ENCODE data around the gene PCID2.

The PCID2 gene

DNA sequence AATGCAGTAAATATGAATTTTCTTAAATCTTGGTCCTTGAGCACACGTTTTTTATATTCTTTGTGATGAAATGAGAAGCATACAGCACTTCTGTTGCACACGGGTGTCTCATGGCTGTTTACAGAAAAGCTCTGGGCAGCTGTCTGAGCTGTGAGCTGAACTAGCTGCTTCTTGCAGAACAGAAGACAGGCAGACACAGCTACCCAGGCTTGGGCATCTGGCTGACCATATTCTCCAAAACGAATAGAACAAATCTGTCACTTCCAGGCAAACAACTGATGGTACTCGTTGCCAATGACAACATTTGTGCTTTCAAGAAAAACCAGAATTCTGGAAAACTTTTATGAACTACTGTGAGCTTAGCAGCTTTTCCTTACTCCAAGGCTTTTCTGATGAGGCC is 16.2 kb downstream of the PCID2 start:
- Histone ChIP-seq H3K4me1 (ENCODE audit: control insufficient read depth, low read length) (no peaks in the 10 kb centered on the region), H3F3A (ENCODE audit: control insufficient read depth, insufficient read depth) (no peaks in the 10 kb centered on the region), H3K36me3 (ENCODE audit: control insufficient read depth, low read length) (peaks cover 88% of the 10 kb centered on the region), H3K9me3 (ENCODE audit: control insufficient read depth, insufficient read depth, low read length) (no peaks in the 10 kb centered on the region), H3K79me2 (ENCODE audit: control insufficient read depth, low read length) (no peaks in the 10 kb centered on the region; the same call in 1 of the 2 replicates), H3K27ac (ENCODE audit: low read depth, low read length) (no peak overlapping the region), H3K4me3 (ENCODE audit: low read length) (no peak overlapping the region), H3K27me3 (ENCODE audit: control insufficient read depth, low read length) (no peaks in the 10 kb centered on the region), H3K4me2 (ENCODE audit: low read length) (no peak overlapping the region), H4K20me1 (ENCODE audit: control insufficient read depth, insufficient read depth, low read depth, low read length) (no peaks in the 10 kb centered on the region), H3K9me2 (replicated peaks; ENCODE audit: control insufficient read depth, low read length) (no peaks in the 10 kb centered on the region)
- TF ChIP-seq EZH2phosphoT487 (IDR thresholded peaks at IDR 0.05; ENCODE audit: borderline replicate concordance, low read length) = no peak

DNA sequence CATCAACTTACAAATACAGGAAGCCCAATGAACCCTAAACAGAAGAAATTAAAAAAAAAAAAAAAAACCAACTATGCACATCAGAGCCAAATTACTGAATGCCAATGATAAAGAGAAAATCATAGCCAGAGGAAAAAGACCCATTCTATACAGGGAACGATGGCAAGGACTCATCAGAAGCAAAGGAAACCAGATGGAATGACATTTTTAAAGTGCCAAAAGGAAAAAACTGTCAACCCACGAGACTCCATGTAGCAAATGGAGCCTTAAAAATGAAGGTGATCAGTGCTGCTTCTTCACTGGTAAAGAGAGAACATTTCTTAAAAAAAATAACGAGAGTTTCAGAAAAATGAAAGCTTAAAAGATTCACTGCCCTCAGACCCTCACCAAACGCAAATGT is 18.3 kb downstream of the PCID2 start:
- Histone ChIP-seq H3K36me3 (ENCODE audit: control insufficient read depth, low read length) (peaks cover 88% of the 10 kb centered on the region), H3K27me3 (ENCODE audit: control insufficient read depth, low read length) (no peaks in the 10 kb centered on the region), H3K4me3 (ENCODE audit: low read length) (no peak overlapping the region), H3K9me3 (ENCODE audit: control insufficient read depth, insufficient read depth, low read length) (no peaks in the 10 kb centered on the region), H3K4me2 (ENCODE audit: low read length) (no peak overlapping the region), H4K20me1 (ENCODE audit: control insufficient read depth, insufficient read depth, low read depth, low read length) (no peaks in the 10 kb centered on the region), H3K4me1 (ENCODE audit: control insufficient read depth, low read length) (no peaks in the 10 kb centered on the region), H3K27ac (ENCODE audit: low read depth, low read length) (no peak overlapping the region), H3F3A (ENCODE audit: control insufficient read depth, insufficient read depth) (no peaks in the 10 kb centered on the region), H3K79me2 (ENCODE audit: control insufficient read depth, low read length) (peaks cover 8% of the 10 kb centered on the region), H3K9me2 (replicated peaks; ENCODE audit: control insufficient read depth, low read length) (no peaks in the 10 kb centered on the region)
- TF ChIP-seq, protein P1, sequence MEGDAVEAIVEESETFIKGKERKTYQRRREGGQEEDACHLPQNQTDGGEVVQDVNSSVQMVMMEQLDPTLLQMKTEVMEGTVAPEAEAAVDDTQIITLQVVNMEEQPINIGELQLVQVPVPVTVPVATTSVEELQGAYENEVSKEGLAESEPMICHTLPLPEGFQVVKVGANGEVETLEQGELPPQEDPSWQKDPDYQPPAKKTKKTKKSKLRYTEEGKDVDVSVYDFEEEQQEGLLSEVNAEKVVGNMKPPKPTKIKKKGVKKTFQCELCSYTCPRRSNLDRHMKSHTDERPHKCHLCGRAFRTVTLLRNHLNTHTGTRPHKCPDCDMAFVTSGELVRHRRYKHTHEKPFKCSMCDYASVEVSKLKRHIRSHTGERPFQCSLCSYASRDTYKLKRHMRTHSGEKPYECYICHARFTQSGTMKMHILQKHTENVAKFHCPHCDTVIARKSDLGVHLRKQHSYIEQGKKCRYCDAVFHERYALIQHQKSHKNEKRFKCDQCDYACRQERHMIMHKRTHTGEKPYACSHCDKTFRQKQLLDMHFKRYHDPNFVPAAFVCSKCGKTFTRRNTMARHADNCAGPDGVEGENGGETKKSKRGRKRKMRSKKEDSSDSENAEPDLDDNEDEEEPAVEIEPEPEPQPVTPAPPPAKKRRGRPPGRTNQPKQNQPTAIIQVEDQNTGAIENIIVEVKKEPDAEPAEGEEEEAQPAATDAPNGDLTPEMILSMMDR (IDR thresholded peaks at IDR 0.05; ENCODE audit: low read depth, low read length, poor library complexity, severe bottlenecking) = no peak
- TF ChIP-seq EZH2phosphoT487 (IDR thresholded peaks at IDR 0.05; ENCODE audit: borderline replicate concordance, low read length) = no peak

DNA sequence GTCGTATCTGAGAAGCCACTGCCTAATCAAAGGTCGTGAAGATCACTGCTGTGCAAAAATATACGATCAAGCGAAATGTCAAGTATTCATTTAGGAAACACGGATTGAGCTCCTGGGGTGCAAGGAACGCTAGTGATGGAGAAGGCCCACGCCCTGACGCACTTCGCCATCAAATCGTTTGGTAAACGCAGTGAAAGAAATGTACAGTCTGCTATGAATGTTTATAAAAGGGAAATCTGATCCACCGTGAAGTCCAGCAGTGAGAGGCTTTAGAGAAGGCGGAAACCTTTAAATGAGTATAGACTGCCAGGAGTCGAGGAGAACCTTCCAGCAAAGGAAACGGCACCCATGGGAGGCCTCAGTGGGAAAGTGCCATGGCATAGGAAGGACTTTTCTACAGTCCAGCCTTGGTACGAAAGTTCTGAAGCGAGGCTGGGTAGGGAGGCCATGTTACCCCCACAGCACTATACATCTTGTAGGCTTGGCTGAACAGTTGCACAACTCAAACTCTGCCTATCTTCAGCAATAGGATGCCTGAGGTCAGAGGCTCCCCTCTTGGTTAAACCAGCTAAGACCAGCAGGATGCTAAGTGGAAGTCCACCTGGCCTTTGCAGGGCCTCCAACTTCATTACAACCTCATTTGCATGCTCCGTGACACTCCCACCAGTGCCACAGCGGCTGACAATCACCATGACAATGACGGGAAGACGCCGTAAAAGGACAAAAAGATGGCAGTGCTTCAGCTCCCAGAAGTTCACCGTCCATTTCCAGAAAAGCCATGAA is 20.4 kb downstream of the PCID2 start:
- Histone ChIP-seq H3F3A (ENCODE audit: control insufficient read depth, insufficient read depth) (no peaks in the 10 kb centered on the region), H3K9me3 (ENCODE audit: control insufficient read depth, insufficient read depth, low read length) (no peaks in the 10 kb centered on the region), H3K9me2 (replicated peaks; ENCODE audit: control insufficient read depth, low read length) (no peaks in the 10 kb centered on the region), H3K27ac (ENCODE audit: low read depth, low read length) (no peak overlapping the region), H3K4me2 (ENCODE audit: low read length) (no peak overlapping the region), H3K27me3 (ENCODE audit: control insufficient read depth, low read length) (no peaks in the 10 kb centered on the region), H3K4me1 (ENCODE audit: control insufficient read depth, low read length) (no peaks in the 10 kb centered on the region), H3K79me2 (ENCODE audit: control insufficient read depth, low read length) (peaks cover 10% of the 10 kb centered on the region), H3K36me3 (ENCODE audit: control insufficient read depth, low read length) (peaks cover 82% of the 10 kb centered on the region), H4K20me1 (ENCODE audit: control insufficient read depth, insufficient read depth, low read depth, low read length) (no peaks in the 10 kb centered on the region), H3K4me3 (ENCODE audit: low read length) (no peak overlapping the region)
- TF ChIP-seq, protein P1 (IDR thresholded peaks at IDR 0.05; ENCODE audit: low read depth, low read length, poor library complexity, severe bottlenecking) = no peak
- TF ChIP-seq EZH2phosphoT487 (IDR thresholded peaks at IDR 0.05; ENCODE audit: borderline replicate concordance, low read length) = no peak

DNA sequence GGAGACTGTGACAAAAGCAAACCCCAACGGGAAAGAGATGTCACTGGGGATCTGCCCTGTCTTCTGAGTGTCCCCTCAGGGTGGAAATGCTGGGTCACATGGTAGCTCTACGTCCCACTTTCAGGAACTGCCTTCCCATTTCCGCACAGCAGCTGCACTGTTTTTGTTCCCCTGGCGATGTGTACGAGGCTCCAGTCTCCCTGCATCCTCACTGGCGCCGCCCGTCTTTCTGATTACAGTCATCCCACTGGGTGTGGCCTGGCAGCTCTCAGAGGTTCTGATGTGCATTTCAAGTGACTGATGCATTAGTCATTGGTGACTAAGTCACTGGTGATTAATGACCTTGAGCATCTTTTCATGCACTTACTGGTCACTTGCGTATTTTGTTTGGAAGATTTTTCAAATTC is 21.2 kb downstream of the PCID2 start:
- no peak for TF ChIP-seq EZH2phosphoT487 (IDR thresholded peaks at IDR 0.05; ENCODE audit: borderline replicate concordance, low read length)
- TF ChIP-seq, protein P1 (IDR thresholded peaks at IDR 0.05; ENCODE audit: low read depth, low read length, poor library complexity, severe bottlenecking) = no peak
- Histone ChIP-seq H3K4me2 (ENCODE audit: low read length) (no peak overlapping the region), H3K9me3 (ENCODE audit: control insufficient read depth, insufficient read depth, low read length) (no peaks in the 10 kb centered on the region), H3K4me3 (ENCODE audit: low read length) (no peak overlapping the region), H3F3A (ENCODE audit: control insufficient read depth, insufficient read depth) (no peaks in the 10 kb centered on the region), H3K79me2 (ENCODE audit: control insufficient read depth, low read length) (peaks cover 10% of the 10 kb centered on the region), H3K36me3 (ENCODE audit: control insufficient read depth, low read length) (peaks cover 78% of the 10 kb centered on the region), H3K27ac (ENCODE audit: low read depth, low read length) (no peak overlapping the region), H3K27me3 (ENCODE audit: control insufficient read depth, low read length) (no peaks in the 10 kb centered on the region), H3K9me2 (replicated peaks; ENCODE audit: control insufficient read depth, low read length) (no peaks in the 10 kb centered on the region), H4K20me1 (ENCODE audit: control insufficient read depth, insufficient read depth, low read depth, low read length) (no peaks in the 10 kb centered on the region), H3K4me1 (ENCODE audit: control insufficient read depth, low read length) (no peaks in the 10 kb centered on the region)

Measured in DOHH2 (cell line).